ENCODE measurements around the gene PACRGL.
"Not testable (repeated sequence)": the region's sequence is repeated elsewhere in the genome, so short reads cannot be mapped to it uniquely, and the experiment has no call there.

The PACRGL gene

GRCh38 chr4:20724915-20725314 is 24.7 kb downstream of the PACRGL start:
- no peak for FAIRE-seq

GRCh38 chr4:20735931-20736330 is 35.7 kb downstream of the PACRGL start:
- no peak for FAIRE-seq

GRCh38 chr4:20746000-20746399 is 45.7 kb downstream of the PACRGL start:
- FAIRE-seq: not testable (repeated sequence)

GRCh38 chr4:20752641-20753040 is 52.4 kb downstream of the PACRGL start:
- no peak for FAIRE-seq

GRCh38 chr4:20754036-20754435 is 53.8 kb downstream of the PACRGL start:
- no peak for FAIRE-seq

GRCh38 chr4:20760053-20760452 is 59.8 kb downstream of the PACRGL start:
- no peak for FAIRE-seq

GRCh38 chr4:20761382-20761781 is 61.1 kb downstream of the PACRGL start:
- FAIRE-seq: no peak

- no peak for FAIRE-seq
Observed at GRCh38 chr4:20761826-20762225, 61.6 kb downstream of the PACRGL start.

GRCh38 chr4:20764366-20764992 is 64.2 kb downstream of the PACRGL start:
- FAIRE-seq: no peak

GRCh38 chr4:20773144-20773997 is 73.1 kb downstream of the PACRGL start:
- peak; percentile 29 for FAIRE-seq

GRCh38 chr4:20778896-20779295 is 78.6 kb downstream of the PACRGL start:
- no peak for FAIRE-seq

- not testable (repeated sequence) for FAIRE-seq
Observed at GRCh38 chr4:20783134-20783533, 82.9 kb downstream of the PACRGL start.

- FAIRE-seq: no peak
Observed at GRCh38 chr4:20787940-20788665, 87.8 kb downstream of the PACRGL start.

All from TTC549 (cell line).